NCI-H2196 (cell line): ENCODE data around the gene ZMYND8.
"Not testable (repeated sequence)": the region's sequence is repeated elsewhere in the genome, so short reads cannot be mapped to it uniquely, and the experiment has no call there.

ENCODE experiments used
- DNase-seq: peaks from one replicate; lab custom pipeline; 2025; ENCODE audit not compliant: unreplicated experiment; lab: John Stamatoyannopoulos, UW

The ZMYND8 gene

DNA sequence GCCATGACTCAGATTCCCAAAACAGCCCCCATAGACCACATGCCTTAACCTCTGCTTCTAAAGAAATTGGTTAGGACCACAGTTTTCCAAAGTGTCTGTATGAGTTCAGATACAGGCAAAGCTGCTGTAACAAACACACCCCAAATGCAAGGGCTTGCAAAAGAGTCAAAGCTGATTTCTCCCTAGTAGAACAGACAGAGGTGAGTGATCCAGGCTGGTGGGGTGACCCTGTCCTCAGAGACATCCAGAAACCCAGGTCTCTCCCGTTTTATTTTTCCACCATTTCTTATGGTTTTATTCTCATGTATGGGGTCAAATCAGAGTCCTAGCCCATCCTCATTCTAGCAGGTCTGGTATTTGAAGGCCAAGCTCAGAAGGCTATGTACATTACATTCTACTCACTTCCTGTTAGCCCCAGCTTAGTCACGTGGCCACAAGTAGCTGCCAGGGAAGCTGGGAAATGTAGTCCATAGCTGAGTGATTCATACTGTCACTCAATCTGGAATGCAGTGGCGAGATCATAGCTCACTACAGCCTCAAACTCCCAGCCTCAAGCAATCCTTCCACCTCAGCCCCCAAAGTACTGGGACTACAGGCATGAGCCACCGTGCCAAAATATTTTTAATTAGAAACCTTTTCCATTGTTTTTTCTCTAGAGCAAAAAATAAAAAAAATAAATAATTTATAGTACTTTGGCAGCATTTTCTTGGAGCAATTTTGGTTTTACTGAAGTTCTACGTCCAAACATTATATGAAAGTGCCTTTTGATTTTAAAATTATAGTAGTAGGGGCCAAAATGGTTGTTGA lies 175.2 kb downstream of the ZMYND8 start:
- DNase-seq, result peak; percentile 52

DNA sequence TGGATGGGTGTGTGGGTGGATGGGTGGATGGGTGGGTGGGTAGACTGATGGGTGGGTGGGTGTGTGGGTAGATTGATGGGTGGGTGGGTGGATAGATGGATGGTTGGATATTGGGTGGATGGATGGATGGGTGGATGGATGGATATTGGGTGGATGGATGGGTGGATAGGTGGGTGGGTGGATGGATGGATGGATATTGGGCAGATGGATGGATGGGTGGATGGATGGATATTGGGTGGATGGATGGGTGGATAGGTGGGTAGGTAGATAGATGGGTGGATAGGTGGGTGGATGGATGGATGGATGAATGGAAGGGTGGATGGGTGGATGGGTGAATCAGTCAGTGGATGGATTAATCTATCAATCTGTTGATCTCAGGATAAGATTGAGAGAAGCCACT lies 177.2 kb downstream of the ZMYND8 start:
- DNase-seq, result no peak

DNA sequence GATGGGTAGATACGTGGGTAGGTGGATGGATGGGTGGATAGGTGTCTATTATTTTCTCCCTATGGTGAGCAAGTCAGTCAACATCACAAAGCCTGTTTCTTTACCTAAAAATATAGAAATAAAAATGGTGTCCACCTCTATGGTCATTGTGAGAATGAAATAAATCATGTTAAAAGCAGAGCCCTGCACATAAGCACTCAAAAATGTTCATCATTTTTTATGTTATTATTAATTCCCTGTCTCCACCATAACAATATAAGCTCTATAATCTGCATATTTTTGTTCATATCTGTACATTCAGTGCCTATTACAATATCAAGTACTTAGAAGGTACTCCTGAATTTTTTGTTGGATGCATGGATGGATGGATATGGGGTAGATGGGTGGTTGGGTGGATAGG lies 177.6 kb downstream of the ZMYND8 start:
- no peak for DNase-seq

DNA sequence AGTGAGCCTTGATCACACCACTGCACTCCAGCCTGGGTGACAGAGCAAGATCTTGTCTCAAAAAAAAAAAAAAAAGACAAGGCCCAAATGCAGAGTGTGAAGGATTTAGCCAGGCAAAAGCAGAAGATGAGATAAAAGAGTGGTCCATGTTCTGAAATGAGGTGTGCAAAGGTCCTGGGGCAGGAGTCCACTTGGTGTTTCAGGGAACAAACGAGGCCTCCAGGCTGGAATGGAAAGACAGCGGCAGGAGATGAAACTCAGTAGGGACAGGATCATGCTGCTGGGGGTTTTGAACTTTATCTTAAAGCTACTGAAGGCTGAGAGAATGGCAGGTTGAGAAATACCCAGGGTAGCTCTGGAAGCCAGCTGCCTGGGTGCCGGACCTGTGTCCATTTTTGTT lies 178.2 kb downstream of the ZMYND8 start:
- no peak for DNase-seq

DNA sequence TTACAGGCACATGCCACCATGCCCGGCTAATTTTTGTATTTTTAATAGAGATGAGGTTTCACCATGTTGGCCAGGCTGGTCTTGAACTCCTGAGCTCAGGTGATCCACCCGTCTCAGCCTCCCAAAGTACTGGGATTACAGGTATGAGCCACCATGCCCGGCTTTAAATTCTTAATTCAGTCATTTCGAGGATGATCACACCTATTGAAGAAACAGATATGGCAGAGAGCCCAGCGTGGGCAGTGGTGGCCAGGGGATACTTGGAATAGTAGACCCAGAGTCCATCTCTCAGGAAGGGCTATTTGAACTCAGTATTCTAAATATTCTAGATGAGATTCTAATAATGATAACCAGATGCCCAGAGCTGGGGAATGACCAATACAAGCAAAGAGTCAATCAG lies 180.3 kb downstream of the ZMYND8 start:
- DNase-seq, result not testable (repeated sequence)

DNA sequence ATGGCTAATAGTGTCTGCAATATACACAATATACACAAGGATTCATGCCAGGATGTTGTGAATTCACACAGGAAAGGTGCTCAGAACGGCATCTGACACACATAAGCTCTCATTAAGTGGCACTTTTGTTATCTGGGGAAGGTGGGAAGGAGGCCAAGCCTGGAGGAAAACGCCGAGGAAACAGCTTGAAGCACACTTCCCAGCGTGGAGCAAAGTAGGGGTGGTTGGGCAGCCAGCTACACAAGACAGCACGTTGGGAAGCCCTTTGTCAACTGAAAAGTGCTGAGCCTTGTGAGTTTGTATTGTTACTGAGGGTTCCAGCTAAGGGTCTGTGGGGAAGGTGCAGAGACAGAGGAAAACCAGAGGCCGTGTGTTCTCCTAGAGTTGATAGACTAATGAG lies 181.0 kb downstream of the ZMYND8 start:
- no peak for DNase-seq

DNA sequence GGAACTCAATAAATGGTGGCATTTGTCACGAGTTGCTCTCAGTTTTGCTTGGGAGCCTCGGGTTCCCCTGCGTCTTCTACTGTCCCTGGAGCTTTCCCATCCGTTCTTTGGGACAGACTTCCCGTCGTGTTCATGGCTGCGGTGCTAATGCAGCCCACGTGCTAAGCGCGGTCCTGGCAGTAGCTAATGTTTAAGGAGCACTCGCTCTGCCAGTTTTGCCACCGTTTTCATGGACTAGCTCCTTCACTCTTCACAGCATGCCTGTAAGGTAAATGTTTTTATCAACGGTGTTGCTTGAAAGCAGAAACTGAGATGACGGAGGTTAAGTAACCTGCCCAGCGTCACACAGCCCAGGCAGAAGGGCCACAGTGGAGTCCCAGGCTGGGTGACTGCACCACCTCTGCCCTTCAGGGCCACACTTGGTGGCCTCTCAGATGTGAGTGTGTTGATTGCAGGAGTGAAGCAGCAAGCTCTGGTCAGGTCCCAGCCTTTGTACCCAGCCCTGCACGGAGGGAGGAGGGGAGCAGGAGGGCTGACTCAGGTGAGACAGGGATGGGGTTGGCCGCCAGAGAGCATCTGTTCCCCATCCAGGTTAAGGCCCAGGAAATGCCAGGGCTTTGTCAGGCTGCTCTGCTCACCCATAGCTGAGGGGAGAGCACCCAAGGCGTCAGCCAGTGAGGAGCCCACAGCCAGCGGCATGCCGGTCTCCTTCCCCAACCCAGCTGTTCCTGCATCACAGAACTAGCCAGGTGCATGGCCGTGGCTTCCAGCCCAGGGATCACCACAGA lies 181.8 kb downstream of the ZMYND8 start:
- DNase-seq, result no peak

DNA sequence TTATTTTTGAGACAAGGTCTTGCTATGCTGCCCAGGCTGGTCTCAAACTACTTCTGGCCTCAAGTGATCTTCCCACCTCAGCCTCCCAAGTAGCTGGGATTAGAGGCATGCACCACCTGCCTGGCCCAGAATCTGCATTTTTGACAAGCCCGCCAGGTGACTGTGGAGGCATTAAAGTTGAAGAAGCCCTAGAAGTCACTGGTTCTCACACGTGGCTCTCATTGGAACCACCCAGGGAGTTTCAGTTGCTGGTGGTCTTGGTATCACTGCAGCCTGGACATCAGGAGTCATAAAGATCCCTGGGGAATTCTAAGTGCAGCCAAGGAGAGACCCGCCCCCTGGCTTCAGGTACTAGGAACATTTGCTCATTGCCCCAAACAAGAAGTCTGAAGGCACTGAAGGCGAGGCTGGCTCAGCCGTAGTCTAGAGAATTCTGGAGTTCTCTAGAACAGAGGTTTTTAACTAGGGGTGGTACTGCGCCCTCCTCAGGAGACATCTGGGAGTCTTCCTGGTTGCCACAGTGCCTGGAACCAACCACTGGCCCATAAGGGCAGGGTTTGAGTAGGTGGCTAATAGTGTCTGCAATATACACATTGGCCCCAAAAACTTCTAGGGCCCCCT lies 182.8 kb downstream of the ZMYND8 start:
- no peak for DNase-seq

DNA sequence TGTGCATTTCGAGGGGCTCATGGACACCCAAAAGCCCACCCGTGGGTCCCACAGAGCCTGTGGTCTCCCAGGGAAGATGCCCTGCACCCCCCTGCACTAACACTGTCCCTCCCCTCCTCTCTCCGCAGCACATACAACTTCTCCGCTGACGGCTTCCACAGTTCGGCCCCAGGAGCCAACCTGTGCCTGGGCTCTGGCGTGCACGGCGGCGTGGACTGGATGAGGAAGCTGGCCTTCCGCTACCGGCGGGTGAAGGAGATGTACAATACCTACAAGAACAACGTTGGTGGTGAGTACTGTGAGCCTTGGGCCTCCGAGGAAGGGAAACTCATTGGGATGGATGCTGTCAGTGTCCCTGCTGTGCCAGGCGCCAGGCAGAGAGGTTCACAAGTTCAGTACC lies 183.9 kb downstream of the ZMYND8 start:
- DNase-seq, result no peak

DNA sequence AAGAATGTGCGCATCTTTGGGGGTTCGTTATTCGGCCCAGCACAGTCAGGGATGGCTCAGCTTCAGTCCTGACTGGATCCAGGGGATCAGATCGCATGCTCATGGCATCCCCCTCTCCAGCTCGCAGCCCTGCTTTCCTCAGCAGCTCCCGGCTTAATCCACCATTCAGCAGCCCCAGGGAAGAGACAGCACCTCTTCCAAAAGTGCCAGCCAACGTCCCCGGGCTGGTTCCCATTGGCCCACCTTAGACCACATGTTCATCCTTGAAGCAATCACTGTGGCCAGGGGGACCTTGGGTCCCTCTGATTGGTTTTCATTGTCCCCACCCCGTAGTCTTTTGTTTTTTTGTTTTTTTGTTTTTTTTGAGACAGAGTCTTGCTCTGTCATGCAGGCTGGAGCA lies 188.7 kb downstream of the ZMYND8 start:
- no peak for DNase-seq

DNA sequence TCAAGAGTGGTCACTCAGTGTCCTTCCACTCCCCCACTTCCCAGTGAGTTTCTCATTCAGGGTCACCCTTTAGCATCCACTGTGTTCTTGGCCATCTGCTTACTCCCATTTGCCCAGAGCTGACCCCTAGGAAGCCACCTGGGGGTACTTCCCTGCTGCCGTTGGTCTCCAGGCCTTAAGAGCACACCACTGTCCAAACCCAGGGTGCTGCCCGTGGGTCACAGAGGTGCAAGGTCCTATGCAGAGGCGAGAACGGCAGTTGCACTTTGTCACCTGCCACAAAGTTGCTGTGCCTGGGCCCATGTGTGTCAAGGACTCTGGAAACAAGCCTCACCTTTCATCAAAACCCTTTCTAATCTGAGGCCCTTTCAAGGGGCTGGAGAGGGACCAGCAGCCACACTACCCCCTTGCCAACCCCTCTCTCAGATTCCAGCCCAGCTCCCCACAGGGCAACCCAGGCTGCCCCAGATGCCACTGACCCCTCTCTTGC lies 191.1 kb downstream of the ZMYND8 start:
- DNase-seq, result no peak

DNA sequence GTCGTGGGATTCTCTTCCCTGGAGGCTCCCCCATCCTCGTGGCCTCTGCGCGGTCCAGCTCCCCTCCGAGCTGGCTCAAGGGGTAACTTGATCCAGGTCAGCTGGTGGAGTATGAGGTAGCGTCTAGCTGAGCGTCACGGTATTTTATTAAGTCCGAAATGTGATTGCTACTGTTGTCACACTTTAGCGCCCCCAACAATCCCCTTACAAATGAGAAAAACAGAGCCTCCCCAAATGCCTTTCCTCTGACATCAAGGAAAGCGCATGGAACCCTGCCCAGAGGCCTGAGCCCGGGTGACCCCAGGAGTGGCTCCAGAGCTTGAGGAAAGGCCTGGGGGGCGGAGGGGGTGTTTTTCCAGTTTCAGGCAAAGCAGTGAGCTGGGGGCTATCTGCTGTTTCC lies 192.4 kb downstream of the ZMYND8 start:
- DNase-seq, result no peak

DNA sequence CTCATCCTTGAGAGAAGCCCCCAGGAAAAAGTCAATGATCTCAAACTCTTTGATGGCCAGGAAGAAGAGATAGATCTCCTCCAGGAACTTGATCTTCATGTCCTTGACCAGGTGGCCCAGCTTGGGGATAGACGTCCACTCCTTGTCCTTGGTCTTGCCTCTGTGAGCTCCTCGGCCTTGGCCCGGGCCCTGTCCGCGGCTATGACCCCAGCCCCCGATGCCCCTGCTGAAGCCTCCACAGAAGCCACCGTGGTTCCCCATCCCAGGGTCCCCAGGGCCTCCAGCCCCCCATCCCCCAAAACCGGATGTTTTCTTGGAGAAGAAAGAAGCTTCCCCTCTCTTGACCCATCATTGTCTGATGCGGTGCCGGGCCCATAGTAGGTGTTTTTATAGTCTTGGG lies 195.1 kb downstream of the ZMYND8 start:
- no peak for DNase-seq

DNA sequence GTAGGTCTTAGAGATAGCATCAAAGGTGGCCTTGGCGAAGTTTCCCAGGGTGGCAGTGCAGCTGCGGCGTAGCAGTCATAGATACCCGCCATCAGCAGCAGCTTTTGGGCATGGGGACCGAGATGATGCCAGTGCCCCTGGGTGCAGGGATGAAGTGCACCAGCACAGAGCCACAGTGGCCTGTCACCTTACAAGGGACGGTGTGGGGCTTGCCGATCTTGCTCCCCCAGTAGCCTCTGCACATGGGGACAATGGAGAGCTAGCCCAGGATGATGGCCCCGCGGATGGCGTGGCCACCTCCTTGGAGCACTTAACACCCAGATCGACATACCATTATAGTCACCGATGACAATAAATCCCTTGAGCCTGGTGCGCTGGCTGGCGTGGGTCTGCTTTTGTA lies 195.5 kb downstream of the ZMYND8 start:
- no peak for DNase-seq

DNA sequence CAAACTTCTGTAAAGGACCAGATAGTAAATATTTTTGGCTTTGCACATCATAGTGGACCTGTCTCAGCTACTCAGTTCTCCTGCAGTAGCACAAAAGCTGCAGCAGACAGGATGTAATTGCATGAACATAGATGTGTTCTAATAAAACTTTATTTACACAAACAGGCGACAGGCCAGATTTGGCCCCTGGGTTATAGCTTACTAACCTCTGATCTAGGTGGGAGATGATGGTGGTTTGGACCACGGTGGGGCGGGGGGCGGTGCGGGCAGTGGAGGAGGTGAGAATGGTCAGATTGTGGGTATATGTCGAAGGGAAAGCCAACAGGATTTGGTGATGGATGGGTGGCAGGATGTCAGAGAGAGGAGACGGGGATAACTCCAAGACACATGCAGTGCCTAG lies 196.3 kb downstream of the ZMYND8 start:
- DNase-seq, result no peak
